Daoy (cell line): ENCODE results near the gene PTPRM. TPM values are rescaled to one million over a fixed set of nuclear protein-coding genes. Genes with fewer than 3 reads are reported as not detected.
"Not testable (repeated sequence)": the region's sequence is repeated elsewhere in the genome, so short reads cannot be mapped to it uniquely, and the experiment has no call there.

Source experiments
- DNase-seq: peaks from one replicate; pipeline ENCODE4 v3.0.0-alpha.2; 2015; ENCODE audit warnings: low read depth
- total RNA-seq: library from RNA; depleted of rRNA; stranded (reverse); fragments of >200 nt; shearing (Covaris generic); gene quantifications from 2 replicates; pipeline ENCODE4 v1.2.3, GENCODE V29; 2014

Gene PTPRM
- total RNA-seq, 1 experiment from 2014 or later = 13.0 TPM

DNA sequence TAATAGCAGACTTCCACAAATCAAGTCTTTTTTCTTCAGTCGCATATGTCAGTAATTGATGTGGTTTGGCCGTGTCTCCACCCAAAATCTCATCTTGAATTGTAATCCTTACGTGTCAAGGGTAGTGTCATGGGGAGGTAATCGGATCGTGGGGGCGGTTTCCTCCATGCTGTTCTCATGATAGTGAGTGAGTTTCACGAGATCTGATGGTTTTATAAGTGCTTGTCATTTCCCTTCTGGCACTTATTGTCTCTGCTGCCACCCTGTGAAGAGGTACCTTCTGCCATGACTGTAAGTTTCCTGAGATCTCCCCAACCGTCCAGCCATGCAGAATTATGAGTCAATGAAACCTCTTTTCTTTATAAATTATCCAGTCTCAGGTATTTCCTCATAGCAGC lies 478.8 kb downstream of the PTPRM start:
- peak; percentile 82 for DNase-seq

DNA sequence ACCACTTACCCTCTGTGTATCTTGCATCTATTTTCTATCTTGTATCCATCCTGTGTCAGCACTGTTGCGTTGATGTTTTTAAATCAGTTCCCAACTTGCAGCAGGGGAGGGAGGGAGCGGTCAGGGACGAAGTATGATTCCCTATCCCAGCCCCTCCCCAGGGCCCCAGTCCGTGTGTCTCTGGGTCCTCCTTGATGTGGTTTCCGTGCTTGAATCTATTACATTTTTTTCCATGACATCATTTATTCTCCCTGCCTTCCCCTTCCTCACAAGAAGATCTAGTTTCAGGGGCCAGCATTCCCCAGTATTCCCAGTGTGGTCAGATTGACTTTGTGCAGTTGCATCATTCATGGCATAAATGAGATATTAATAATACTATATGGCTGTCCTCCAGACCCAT lies 479.3 kb downstream of the PTPRM start:
- peak; percentile 37 for DNase-seq

DNA sequence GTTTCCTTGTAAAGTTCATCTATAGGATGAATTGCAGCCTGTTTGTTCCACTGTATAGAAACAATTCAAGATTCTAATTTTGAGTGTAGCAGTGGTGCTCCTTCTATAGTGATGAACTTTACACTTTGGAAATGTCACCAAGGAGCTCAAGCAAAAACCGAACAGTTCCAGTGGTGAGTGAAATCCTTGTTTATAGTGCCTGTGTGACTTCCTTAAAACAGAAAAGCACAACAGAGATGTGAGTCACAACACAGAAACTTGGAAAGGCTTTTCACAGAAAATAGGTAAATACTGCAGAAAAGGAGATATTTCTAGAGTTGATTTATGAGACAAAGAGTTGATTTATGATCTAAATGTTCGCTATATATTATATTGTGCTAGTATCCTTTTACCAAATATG lies 482.0 kb downstream of the PTPRM start:
- DNase-seq = no peak

DNA sequence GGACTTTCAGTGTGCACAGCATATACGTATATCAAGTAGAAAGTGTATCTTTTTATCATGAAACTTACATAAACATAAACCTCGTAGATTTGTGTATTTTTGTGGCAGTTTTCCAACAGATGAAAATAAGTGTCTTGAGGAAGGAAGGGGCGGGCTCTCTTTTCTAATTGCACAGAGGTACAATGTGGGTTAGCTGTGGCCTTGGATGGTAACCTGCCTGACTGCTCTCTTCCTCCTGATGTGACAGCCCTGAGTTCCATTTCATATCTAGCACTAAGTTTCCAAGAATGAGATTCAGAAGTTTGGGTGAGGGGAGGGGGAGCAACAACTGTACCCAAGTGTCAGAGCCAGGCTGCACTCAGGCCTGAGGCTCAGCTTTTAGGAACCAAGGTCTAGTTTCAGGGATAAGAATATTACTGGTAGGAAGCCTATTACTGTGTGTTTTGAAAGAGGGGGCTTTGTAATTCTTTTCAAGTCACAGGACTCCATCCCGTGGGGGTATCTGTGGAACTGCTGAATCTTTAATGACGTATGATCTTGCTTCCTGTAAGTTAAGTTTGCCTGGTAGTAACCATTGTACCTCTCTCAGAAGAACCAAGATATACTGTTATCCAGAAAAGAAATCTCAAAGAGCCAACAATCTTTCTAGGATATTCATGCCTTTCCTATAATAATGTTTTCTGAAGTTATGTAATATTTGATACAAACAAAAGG lies 483.7 kb downstream of the PTPRM start:
- DNase-seq = no peak

DNA sequence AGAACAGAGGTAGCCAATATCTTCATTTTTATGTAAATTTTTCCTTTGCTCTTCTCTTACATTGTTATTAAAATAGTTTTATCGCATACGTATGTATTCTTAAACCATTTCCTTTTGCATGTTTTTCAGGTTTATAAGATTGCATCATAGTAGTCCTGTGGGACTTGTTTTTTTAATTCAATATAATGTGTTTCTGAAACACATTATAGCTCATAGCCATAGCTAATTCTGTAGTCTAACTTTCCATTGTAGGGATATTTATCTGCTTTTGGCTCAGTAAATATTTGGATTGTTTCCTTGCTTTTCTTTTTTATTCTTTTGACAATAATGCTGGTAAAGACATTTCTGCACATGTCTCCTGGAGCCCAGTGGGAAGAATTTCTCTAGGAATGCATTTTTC lies 484.3 kb downstream of the PTPRM start:
- DNase-seq = no peak

DNA sequence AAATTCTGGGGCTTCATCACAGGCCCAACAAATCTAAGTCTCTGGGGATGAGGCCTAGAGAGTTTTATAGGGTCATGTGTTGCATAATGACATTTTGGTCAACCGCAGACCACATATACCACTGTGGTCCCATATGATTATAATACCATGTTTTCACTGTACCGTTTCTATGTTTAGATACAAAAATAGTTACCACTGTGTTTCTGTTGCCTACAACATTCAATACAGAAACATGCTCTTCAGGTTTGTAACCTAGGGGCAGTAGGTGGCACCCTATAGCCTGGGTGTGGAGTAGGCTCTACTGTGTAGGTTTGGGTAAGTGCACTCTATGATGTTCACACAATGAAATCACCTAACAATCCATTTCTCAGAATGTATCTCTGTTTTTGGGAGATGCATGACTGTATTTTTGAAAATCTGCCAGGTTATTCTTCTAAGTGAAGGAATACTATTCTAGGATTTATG lies 485.2 kb downstream of the PTPRM start:
- no peak for DNase-seq

DNA sequence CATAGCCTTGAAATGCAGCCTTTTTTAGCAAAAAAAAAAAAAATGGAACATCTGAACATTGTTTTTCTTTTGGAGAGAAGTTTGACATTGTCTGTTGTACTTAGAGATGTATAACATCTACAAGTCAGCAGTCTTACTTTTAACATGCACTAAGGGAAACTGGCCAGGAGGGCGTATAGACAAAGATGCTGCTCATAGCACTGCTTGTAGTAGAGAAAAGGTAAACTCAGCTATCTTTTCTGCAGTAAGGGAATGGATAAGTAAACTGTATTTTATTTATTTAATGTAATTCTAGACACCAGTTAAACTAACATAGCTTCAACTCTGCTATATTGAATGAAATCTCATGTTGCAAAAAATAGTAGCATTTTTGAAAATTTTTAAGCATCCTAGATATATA lies 489.6 kb downstream of the PTPRM start:
- no peak for DNase-seq

DNA sequence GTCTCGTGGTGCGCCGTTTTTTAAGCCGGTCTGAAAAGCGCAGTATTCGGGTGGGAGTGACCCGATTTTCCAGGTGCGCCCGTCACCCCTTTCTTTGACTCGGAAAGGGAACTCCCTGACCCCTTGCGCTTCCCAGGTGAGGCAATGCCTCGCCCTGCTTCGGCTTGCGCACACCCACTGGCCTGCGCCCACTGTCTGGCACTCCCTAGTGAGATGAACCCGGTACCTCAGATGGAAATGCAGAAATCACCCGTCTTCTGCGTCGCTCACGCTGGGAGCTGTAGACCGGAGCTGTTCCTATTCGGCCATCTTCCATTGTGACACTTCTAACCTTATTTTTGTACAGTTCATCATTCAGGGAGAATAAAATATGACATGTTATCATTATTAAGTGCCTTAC lies 496.0 kb downstream of the PTPRM start:
- DNase-seq = not testable (repeated sequence)

DNA sequence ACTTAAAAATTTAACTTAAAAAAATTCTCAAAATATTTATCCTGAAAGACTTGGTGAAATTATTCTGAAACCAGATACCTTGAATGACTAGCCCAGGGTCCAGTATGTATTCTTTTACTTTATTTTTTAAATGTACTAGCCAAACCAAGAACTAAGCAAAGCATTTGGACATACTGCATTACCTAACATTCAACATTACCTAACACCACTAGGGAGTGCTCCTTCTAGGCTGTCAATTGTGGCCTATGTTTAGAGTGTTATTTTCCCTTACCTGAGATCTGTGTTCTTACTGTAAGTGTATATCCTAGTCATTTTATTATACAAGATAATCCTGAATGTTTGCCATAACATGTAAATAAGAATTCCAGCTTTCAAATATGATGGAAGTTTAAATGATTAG lies 496.6 kb downstream of the PTPRM start:
- DNase-seq = no peak

DNA sequence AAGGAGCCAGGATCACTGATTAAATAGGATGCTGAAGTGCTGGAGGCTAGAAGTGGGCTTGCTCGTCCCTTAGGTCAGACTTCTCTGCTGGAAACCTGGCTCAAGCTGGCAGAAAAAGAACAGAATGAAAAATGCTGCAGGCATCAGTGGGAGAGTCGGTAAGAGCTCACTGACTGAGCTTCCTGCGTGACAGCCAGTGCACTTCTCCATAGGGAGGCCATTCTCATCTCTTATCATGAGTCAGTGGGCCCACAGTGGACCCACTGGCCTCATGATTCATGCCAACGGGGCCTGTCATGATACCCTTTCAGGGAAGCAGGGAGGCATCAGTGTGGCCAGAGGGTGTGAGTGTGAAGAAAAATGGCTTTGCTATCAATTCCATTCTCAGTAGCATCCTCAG lies 498.2 kb downstream of the PTPRM start:
- DNase-seq = peak; percentile 4

DNA sequence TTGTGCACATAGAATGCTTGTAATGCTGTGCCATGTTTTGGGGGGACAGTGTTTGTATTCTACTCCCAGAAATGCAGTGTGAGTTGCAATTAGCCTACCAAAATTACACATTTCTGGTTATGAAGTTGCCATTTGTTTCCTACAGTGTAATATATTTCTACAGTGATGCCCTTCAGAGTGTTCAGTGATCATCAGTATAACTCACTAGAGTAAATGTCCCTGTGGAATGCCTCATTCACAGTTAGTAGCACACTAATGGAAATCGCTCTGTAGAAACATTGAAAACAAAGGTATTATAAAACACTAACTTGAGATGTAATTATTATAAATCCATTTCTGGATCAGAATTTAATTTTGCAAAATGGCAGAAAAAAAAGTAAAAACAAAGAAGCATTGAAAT lies 498.7 kb downstream of the PTPRM start:
- no peak for DNase-seq

DNA sequence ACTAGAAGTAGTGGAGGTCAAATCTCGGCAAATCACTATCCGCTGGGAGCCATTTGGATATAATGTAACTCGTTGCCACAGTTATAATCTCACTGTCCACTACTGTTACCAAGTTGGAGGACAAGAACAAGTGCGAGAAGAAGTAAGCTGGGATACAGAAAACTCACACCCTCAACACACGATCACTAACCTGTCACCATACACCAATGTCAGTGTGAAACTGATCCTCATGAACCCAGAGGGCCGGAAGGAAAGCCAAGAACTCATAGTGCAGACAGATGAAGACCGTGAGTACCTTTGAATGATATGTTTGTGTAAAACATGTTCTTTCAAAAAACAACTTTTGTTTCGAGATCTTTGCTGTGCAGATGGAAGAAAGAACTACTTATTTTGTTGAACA lies 502.6 kb downstream of the PTPRM start:
- DNase-seq = no peak

DNA sequence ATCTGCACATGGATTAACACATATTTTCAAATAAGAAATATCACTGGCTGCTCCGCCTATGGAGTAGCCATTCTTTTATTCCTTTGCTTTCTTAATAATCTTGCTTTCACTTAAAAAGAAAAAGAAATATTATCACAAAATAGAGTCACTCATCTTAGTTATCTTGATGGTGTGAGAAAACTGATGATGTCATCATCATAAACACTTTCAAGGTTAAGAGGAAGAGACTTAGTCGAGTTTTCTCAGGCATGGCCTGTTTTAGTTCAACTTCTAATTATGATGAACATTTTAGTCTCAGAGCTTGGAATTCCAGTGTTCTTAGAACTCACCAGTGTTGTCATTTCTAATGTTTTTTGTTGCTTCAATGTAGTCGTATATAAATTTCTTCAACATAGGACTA lies 506.1 kb downstream of the PTPRM start:
- no peak for DNase-seq

DNA sequence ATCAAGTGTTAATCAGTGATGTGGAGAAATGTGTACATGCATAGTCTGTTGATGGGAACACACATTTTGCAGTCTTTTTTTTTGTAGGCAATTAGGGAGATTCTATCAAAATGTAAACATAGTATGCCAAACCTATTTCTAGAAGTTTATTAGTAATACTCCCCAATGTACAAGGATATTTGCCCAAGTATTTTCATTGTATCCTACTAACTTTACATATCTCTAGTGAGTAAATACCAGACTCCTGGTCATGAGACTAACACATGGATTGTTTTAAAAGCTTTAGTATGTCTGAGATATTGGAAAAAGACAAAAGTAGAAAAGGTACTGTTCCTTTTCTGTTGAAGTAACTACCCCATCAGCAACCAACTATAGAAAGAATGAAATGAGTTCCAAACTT lies 513.0 kb downstream of the PTPRM start:
- no peak for DNase-seq

DNA sequence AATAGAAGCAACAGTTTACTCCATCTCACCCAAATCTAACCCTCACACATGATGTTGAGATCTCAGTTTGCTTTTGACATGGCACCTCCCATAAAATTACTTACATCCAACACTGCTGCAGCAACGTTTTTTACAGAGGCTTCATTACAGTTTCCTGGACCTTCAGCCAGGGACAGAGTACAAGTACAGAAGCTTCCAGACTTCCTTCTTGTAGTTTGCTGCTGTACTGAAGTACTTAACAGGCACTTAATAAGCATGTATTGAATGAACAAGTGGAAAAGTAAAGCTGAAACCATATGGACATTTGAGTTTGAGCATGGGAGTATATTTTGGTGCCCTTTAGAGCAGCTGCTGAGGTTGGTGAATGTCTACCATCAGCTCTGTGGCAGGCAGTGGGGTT lies 514.2 kb downstream of the PTPRM start:
- no peak for DNase-seq

DNA sequence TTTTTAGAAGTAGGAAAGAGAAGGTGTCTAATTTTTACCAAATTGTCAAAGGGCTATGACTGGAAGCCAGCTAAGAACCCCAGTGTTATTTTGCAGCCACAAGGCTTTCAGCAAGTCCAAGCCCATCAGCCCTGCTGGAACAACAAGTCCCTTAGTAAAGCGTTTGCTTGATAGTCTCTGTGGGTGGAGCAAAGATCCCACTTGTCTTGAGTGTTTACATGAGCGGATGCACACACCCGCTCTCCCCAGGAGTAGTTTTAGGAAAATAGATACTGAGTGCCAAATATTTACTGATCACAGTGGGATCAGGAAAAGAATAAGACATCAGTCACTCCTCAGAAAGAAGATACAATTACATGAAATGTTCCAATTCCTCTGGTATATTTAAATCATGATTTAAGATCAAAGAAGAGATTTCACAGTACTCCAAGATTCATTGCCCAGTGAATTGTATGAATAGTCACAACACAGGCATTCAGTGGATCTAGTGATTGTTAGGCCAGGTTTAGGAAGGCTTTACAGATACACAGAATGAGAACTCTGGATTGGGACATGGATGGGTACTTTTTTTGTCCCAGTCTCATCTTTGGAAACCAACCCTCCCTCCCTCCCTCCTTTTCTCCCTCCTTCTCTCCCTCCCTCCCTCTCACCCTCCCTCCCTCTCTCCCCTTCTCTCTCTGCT lies 514.9 kb downstream of the PTPRM start:
- no peak for DNase-seq

DNA sequence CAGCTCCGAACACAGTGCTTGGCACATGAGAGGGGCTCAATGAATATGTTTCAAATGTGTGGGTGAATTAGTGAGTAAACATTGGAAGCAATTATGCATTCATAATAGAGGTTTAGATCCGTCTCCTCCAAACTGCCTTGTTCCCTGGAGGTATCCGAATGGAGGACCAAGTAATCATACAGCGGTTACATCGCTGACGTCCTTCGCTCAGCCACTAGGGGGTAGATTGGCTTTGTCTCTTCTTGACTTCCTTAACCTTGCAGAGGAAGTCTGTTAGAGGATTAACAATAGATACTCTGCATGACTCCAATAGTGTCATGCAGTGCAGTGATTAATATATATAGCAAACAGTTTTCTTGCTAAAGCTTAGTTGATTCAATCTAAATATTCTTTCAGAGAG lies 517.0 kb downstream of the PTPRM start:
- DNase-seq = peak; percentile 13

DNA sequence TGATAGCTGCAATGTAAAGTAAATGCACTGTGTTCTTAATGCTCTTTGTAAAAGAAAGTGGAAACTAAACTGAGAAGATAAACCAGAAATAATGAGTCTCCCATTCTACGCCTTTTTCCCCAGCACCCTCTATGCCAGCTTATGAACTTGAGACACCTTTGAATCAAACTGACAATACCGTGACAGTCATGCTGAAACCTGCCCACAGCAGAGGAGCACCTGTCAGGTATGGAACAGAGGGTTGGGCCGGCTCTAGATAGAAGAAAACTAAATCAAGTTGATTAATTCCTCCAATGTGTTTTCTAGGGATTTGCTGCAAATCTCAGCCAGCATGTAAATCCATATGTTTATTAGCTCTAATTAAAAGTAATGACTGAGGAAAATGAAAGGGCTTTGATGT lies 521.5 kb downstream of the PTPRM start:
- no peak for DNase-seq

DNA sequence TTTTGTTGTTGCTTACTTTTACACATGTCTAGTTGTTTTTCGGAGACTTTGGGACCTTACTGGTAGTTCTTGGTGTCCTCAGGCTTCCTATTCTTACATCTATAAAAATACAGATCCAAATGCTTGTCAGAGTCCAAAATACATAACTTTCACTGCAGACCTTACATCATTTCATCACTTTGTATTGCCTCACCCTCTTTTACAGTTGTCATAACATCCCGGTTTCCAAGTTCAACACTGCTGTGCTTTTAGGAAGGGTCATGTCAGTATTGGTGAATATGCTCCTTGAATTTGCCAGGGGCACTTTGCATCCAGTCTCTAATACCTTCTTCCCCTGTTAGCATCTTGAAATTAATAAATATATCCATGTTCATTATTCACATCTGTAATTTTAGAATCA lies 523.9 kb downstream of the PTPRM start:
- no peak for DNase-seq

DNA sequence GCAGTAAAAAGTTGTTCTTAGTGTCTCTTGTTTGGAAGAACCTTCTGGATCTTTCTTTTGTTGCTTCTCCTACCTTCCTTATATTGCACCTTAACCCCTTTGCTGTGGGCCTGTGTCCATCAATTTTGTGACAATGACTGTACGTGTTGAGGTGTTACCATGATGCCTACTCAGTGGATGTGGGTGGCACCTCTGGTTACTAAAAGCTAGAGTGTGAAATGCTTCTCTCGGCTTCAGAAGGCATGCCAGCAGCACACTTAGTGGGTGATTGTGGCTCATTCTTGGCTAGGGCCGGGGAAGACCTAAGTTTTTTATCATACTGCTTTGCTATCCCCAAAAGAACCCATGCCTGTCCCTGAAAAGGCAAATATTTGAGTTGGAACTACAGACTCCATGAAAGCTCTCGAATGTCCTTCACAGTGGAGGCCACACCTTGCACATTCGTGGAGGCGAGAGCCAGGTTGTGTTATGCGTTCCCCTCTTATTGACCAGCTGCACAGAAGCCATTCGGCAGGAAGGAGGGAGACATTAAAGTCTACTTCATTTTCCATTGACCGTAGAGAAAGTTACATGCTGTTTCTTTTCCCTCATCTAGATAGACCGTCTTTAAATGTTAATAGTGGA lies 528.9 kb downstream of the PTPRM start:
- no peak for DNase-seq

DNA sequence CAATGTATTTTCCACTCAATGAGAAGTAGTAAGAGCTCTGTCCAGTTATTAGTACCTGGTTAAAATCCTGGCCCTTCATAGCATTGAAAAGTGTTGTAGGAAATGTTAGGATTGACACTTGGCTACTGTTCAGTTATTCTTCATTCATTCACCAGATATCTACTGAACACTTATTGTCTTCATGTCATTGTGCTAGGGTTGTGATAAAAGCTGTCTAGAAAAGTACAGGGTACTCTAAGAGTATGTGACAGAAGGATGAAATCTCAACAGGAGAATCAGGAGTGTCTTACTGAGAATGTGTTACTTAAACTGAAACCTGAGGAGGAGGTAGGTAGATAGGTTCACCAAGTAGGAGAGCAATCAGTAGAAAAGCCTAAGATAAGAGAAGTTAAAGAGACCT lies 530.3 kb downstream of the PTPRM start:
- no peak for DNase-seq

DNA sequence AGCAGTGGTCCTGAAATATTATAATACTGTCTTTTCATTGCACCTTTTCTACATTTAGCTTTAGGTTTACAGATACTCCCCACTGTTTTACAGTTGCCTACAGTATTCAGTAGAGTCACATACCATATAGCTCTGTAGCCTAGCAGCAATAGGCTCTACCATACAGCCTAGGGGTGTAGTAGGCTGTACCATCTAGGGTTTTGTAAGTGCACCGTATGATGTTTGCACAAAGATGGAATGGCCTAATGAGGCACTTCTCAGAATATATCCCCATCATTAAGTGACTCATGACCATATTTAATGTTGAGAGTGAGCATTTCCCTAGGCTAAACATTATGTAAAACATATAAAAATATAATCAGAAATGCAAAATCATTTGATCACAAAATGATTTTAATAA lies 530.8 kb downstream of the PTPRM start:
- DNase-seq = no peak

DNA sequence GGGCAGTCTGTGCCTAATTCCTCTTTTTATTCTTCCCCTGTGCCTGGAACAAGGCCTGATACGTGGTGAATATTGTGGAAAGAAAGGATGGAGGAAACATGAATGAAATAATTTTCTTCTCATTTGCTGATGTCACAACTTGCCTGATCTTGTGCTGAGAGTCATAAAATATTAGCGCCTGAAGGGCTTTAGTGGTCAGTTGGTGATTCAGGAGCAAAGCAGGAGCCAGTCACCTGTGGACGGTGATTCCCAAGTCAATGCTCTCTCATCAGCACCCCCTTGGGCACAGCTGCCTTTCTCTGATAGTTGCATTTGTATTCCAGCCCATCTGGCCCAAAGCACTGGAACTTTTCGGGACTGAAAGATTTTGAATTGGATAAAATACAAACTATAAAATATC lies 539.5 kb downstream of the PTPRM start:
- no peak for DNase-seq
